HL-60 (cell line): ENCODE data around the gene DAAM1.

ENCODE experiments used
- DNase-seq, 2 experiments: peaks; one replicate each; pipeline ENCODE4 v3.0.0-alpha.2; 2010 to 2020; ENCODE audit warnings: low read depth in 1 of 2, low spot score in 1 of 2
- H3K27ac ChIP-seq: fragments of 250-450 bp; sonication (Bioruptor Pico); replicated peaks from 2 replicates; pipeline ENCODE4 v1.5.1; 2020; ENCODE audit warnings: mild to moderate bottlenecking, moderate library complexity
- H3K27me3 ChIP-seq: fragments of 250-450 bp; sonication (Bioruptor Pico); 2 replicates; pipeline ENCODE4 v1.5.1; 2021; ENCODE audit warnings: mild to moderate bottlenecking, moderate library complexity; ENCODE audit not compliant: insufficient read depth, poor library complexity, severe bottlenecking
- H3K4me3 ChIP-seq: replicated peaks from 2 replicates; pipeline ENCODE4 v1.5.1; 2011; ENCODE audit warnings: mild to moderate bottlenecking, control low read depth, low read length; ENCODE audit not compliant: insufficient read depth
- GABPA ChIP-seq: IDR thresholded peaks from 2 replicates; pipeline ENCODE4 v1.6.1; 2012; ENCODE audit warnings: low read depth
- POLR2AphosphoS5 ChIP-seq: IDR thresholded peaks from 2 replicates; pipeline ENCODE4 v1.6.1; 2012; ENCODE audit warnings: low read depth
- REST ChIP-seq: IDR thresholded peaks from 2 replicates; pipeline ENCODE4 v1.6.1; 2012; ENCODE audit warnings: low read depth; ENCODE audit not compliant: insufficient replicate concordance
- SPI1 ChIP-seq: IDR thresholded peaks from 2 replicates; pipeline ENCODE4 v1.6.1; 2012; ENCODE audit warnings: low read depth, mild to moderate bottlenecking, borderline replicate concordance
- TF ChIP-seq, protein P1 (sequence below): IDR thresholded peaks from one replicate; pipeline ENCODE4 v1.5.1; 2011; ENCODE audit warnings: low read length, control low read depth, inconsistent platforms; ENCODE audit not compliant: insufficient read depth

DAAM1 gene

DNA sequence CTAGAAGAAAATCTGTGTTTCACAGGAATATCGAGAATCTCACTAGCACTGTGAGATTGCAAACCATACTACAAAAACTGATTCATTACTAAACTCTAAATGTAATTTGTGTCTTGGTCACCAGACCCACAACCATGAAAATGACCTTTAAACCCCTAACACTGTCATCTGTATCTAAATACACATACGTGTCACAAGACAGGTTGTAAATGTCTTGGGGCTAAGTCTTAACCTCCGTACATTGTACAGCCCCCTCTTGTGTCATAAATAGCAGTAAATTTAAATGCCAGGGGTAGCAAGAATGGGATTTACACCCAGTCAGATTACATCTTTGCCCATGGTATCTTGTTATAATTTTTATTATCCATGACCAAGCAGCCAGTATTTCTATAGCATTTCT is 159.4 kb downstream of the DAAM1 start:
- TF ChIP-seq GABPA (no peak), POLR2AphosphoS5 (no peak), REST (no peak), SPI1 (no peak)
- TF ChIP-seq, protein P1, sequence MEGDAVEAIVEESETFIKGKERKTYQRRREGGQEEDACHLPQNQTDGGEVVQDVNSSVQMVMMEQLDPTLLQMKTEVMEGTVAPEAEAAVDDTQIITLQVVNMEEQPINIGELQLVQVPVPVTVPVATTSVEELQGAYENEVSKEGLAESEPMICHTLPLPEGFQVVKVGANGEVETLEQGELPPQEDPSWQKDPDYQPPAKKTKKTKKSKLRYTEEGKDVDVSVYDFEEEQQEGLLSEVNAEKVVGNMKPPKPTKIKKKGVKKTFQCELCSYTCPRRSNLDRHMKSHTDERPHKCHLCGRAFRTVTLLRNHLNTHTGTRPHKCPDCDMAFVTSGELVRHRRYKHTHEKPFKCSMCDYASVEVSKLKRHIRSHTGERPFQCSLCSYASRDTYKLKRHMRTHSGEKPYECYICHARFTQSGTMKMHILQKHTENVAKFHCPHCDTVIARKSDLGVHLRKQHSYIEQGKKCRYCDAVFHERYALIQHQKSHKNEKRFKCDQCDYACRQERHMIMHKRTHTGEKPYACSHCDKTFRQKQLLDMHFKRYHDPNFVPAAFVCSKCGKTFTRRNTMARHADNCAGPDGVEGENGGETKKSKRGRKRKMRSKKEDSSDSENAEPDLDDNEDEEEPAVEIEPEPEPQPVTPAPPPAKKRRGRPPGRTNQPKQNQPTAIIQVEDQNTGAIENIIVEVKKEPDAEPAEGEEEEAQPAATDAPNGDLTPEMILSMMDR: no peak
- H3K27ac ChIP-seq: no peak overlapping the region
- no peaks in the 10 kb centered on the region for H3K27me3 ChIP-seq
- DNase-seq: no peak
- no peak overlapping the region for H3K4me3 ChIP-seq

GRCh38 chr14:59349258-59349701 is 160.8 kb downstream of the DAAM1 start:
- Histone ChIP-seq H3K27ac (no peak overlapping the region), H3K4me3 (no peak overlapping the region), H3K27me3 (no peaks in the 10 kb centered on the region)
- no peak for TF ChIP-seq GABPA
- no peak for TF ChIP-seq SPI1
- TF ChIP-seq, protein P1: no peak
- TF ChIP-seq REST: no peak
- no peak for DNase-seq

DNA sequence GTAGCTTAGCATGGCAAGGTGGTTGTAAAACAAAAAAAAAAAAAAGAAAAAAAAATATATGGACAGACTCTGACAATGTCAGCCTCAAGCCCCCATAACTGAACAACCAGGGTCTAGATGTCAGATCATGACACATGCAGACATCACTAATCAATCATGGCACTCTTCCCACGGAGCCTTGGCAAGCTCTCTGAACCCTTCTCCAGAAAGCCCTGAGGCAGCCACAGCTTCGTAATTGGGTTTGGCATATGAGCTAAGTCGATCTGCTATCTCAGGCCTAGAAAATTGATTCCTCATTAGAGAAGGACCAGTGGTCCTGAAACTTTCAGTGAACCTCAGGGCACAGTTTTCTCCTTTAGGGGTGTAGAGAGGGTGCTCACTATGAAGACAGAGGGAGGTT is 164.5 kb downstream of the DAAM1 start:
- no peak for TF ChIP-seq POLR2AphosphoS5
- TF ChIP-seq, protein P1: no peak
- no peak for TF ChIP-seq REST
- no peak for TF ChIP-seq SPI1
- TF ChIP-seq GABPA: no peak
- no peak overlapping the region for H3K27ac ChIP-seq
- no peak for DNase-seq
- H3K27me3 ChIP-seq: no peaks in the 10 kb centered on the region
- H3K4me3 ChIP-seq: no peak overlapping the region
